ENCODE results near the gene ZC3H12D. TPM values are rescaled to one million over a fixed set of nuclear protein-coding genes. Genes with fewer than 3 reads are reported as not detected.

The ZC3H12D gene
- total RNA-seq, 4 donors from 2014 or later: 1.6 to 7.2 (median 3.1) TPM

- WGBS, 2 donors: 90 to 92% methylated on average over 11 of the region's 11 CpGs
- H3K36me3 ChIP-seq: no peaks in the 10 kb centered on the region
- peaks cover 0 to 17% (median 4%) of the 10 kb centered on the region in 4 donors for H3K4me1 ChIP-seq
- peak overlapping the region in 3 of 4 donors; percentile 42 to 76 (median 57) for H3K27ac ChIP-seq
- TF ChIP-seq POLR2A (IDR thresholded peaks at IDR 0.05) (no peak), CTCF (IDR thresholded peaks at IDR 0.05) (no peak), EP300 (IDR thresholded peaks at IDR 0.05) (no peak)
- no peaks in the 10 kb centered on the region for H3K27me3 ChIP-seq
- no peak for DNase-seq (ENCODE audit: low spot score in 2 of 2)
- peak overlapping the region in 1 of 4 donors; percentile 33 for H3K4me3 ChIP-seq
- H3K9me3 ChIP-seq: no peaks in the 10 kb centered on the region
Observed at GRCh38 chr6:149483849-149484655, 762 bp downstream of the ZC3H12D start.

GRCh38 chr6:149483334-149483725 is 1.5 kb downstream of the ZC3H12D start:
- no peaks in the 10 kb centered on the region for H3K36me3 ChIP-seq
- peak overlapping the region in 3 of 4 donors; percentile 42 to 80 (median 76) for H3K27ac ChIP-seq
- TF ChIP-seq EP300 (IDR thresholded peaks at IDR 0.05): no peak
- TF ChIP-seq CTCF (IDR thresholded peaks at IDR 0.05): no peak
- TF ChIP-seq POLR2A (IDR thresholded peaks at IDR 0.05): no peak
- peak overlapping the region in 1 of 4 donors; percentile 33 for H3K4me3 ChIP-seq
- no peak for DNase-seq (ENCODE audit: low spot score in 2 of 2)
- no peaks in the 10 kb centered on the region for H3K27me3 ChIP-seq
- H3K9me3 ChIP-seq: no peaks in the 10 kb centered on the region
- H3K4me1 ChIP-seq: peaks cover 0 to 17% (median 4%) of the 10 kb centered on the region in 4 donors
- WGBS, 2 donors: 75 to 88% methylated on average over 3 of the region's 3 CpGs

- no peak for TF ChIP-seq CTCF (IDR thresholded peaks at IDR 0.05)
- TF ChIP-seq POLR2A (IDR thresholded peaks at IDR 0.05): no peak
- TF ChIP-seq EP300 (IDR thresholded peaks at IDR 0.05): no peak
- no peaks in the 10 kb centered on the region for H3K27me3 ChIP-seq
- peak overlapping the region; percentile 16 to 48 (median 38) for H3K4me3 ChIP-seq
- H3K36me3 ChIP-seq: no peaks in the 10 kb centered on the region
- H3K4me1 ChIP-seq: peaks cover 0 to 17% (median 4%) of the 10 kb centered on the region in 4 donors
- peak overlapping the region in 3 of 4 donors; percentile 76 to 85 (median 80) for H3K27ac ChIP-seq
- no peak for DNase-seq (ENCODE audit: low spot score in 2 of 2)
- 56 to 65% methylated on average over 12 to 14 of the region's 14 CpGs for WGBS, 2 donors
- H3K9me3 ChIP-seq: no peaks in the 10 kb centered on the region
Observed at GRCh38 chr6:149482545-149483333, 2.1 kb downstream of the ZC3H12D start.

GRCh38 chr6:149480502-149481280 is 4.1 kb downstream of the ZC3H12D start:
- Histone ChIP-seq H3K4me3 (peak overlapping the region in 1 of 4 donors; percentile 48), H3K9me3 (no peaks in the 10 kb centered on the region), H3K27ac (peak overlapping the region in 3 of 4 donors; percentile 60 to 85 (median 76)), H3K27me3 (no peaks in the 10 kb centered on the region), H3K4me1 (peaks cover 0 to 17% (median 3%) of the 10 kb centered on the region in 4 donors), H3K36me3 (no peaks in the 10 kb centered on the region)
- no peak for TF ChIP-seq CTCF (IDR thresholded peaks at IDR 0.05)
- DNase-seq (ENCODE audit: low spot score in 2 of 2): no peak
- 89 to 92% methylated on average over 18 of the region's 18 CpGs for WGBS, 2 donors
